ENCODE measurements around the gene SHLD1.
A peak's percentile ranks its signal among the peaks of the same experiment; 100 is the strongest.

Gene SHLD1

GRCh38 chr20:5706797-5707196, 43.4 kb upstream of the SHLD1 start (continued):
- TF ChIP-seq, protein P1, sequence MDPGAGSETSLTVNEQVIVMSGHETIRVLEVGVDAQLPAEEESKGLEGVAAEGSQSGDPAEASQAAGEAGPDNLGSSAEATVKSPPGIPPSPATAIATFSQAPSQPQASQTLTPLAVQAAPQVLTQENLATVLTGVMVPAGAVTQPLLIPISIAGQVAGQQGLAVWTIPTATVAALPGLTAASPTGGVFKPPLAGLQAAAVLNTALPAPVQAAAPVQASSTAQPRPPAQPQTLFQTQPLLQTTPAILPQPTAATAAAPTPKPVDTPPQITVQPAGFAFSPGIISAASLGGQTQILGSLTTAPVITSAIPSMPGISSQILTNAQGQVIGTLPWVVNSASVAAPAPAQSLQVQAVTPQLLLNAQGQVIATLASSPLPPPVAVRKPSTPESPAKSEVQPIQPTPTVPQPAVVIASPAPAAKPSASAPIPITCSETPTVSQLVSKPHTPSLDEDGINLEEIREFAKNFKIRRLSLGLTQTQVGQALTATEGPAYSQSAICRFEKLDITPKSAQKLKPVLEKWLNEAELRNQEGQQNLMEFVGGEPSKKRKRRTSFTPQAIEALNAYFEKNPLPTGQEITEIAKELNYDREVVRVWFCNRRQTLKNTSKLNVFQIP (CRISPR knock-in tag; IDR thresholded peaks at IDR 0.05; ENCODE audit: borderline replicate concordance, low read depth): no peak
- TF ChIP-seq RARB (CRISPR knock-in tag; IDR thresholded peaks at IDR 0.05): no peak

- TF ChIP-seq CSDC2 (CRISPR knock-in tag; IDR thresholded peaks at IDR 0.05): no peak
- peak; percentile 34; the same call in 1 of the 3 replicates for ATAC-seq
Observed at GRCh38 chr20:5710551-5710950, 39.6 kb upstream of the SHLD1 start.

DNA sequence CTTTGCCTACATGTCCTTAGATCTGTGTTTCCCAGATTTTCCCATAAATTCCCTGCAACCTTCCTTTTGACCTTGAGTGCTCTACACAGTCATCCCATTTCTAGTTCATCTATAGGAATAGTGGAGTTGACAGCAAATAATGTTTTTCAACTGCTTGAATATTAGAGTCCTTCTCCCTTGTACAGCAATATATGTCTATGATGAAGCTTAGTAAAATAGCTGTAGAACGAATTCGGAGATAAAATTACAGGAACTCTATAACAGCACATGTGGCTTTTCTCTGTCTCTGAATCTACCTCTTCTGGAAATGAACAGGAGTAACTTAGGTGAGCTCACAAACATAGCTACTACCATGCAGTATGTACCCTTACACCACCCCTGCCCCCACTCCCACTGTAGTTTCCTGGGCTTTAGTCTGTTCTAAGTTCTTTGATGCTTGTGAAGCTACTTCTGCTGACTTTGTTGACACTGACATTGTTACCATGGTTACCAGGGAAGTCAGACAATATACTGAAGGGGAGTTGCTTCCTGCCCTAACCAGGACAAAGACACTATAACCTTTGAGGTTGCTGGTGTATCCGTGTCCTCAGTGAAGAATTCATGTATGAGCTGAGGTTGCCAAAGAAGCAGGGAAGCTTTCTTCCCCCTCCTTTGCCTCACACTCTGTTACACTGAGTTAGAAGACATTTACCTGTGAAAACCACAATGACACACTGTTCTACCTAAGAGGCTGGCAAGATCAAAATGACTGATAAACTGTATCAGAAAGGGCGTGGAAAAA, 35.8 kb upstream of the SHLD1 start:
- peak; percentile 42; the same call in 2 of the 3 replicates for ATAC-seq
- TF ChIP-seq ZNF70 (CRISPR knock-in tag; IDR thresholded peaks at IDR 0.05) (no peak), ZNF565 (CRISPR knock-in tag; conservative IDR thresholded peaks at IDR 0.05; ENCODE audit: low read depth) (no peak), ZFP30 (CRISPR knock-in tag; IDR thresholded peaks at IDR 0.05) (no peak), CSRNP3 (CRISPR knock-in tag; IDR thresholded peaks at IDR 0.05) (no peak), ZNF8 (CRISPR knock-in tag; IDR thresholded peaks at IDR 0.05) (no peak), PPARA (CRISPR knock-in tag; IDR thresholded peaks at IDR 0.05; ENCODE audit: borderline replicate concordance) (no peak), ESRRG (CRISPR knock-in tag; IDR thresholded peaks at IDR 0.05) (no peak), CREB5 (CRISPR knock-in tag; IDR thresholded peaks at IDR 0.05; ENCODE audit: low read depth) (no peak), RARB (CRISPR knock-in tag; IDR thresholded peaks at IDR 0.05) (no peak)

DNA sequence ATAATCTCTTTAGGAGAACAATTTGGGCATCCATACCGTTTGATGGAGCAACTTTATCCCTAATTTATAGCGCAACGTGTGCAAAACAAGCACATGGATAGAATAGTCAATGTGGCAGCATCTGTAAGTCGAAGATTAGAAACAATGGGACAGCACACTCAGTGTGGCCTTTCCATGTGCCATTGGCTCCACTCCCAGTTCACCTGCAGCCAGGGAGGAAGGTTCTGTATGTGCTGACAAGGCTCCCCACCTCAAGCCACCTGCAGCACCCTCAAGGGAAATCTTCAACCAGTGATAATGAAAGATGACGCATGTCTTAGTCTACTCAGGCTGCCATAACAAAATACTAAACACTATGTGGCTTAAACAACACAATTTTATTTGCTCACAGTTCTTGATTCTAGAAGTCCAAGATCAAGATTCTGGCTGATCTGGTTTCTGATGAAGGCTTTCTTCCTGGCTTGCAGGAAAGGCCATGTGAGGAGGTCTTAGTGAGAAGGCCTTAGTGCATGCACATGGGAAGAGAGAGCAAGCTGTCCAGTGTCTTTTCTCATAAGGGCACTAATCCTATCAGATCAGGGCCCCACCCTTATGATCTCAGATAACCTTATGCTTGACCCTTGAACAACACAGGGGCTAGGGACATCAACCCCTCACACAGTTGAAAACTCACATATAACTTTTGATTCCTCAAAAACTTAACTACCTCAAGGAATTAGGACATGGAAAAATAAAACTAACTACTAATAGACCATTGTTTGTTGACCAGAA, 34.9 kb upstream of the SHLD1 start:
- no peak for ATAC-seq
- TF ChIP-seq ARNTL (CRISPR knock-in tag; IDR thresholded peaks at IDR 0.05; ENCODE audit: borderline replicate concordance, low read depth) (no peak), ISL1 (CRISPR knock-in tag; IDR thresholded peaks at IDR 0.05) (no peak), CSDC2 (CRISPR knock-in tag; IDR thresholded peaks at IDR 0.05) (no peak), OSR1 (CRISPR knock-in tag; IDR thresholded peaks at IDR 0.05) (no peak), ZNF8 (CRISPR knock-in tag; IDR thresholded peaks at IDR 0.05) (no peak), ZFP3 (CRISPR knock-in tag; IDR thresholded peaks at IDR 0.05) (no peak), TCF4 (CRISPR knock-in tag; IDR thresholded peaks at IDR 0.05; ENCODE audit: borderline replicate concordance) (no peak), RARB (CRISPR knock-in tag; IDR thresholded peaks at IDR 0.05) (no peak), ZNF70 (CRISPR knock-in tag; IDR thresholded peaks at IDR 0.05) (no peak), ZC3H10 (CRISPR knock-in tag; IDR thresholded peaks at IDR 0.05) (no peak), BACH2 (CRISPR knock-in tag; IDR thresholded peaks at IDR 0.05; ENCODE audit: borderline replicate concordance) (no peak), PPARA (CRISPR knock-in tag; IDR thresholded peaks at IDR 0.05; ENCODE audit: borderline replicate concordance) (no peak), GLIS3 (CRISPR knock-in tag; IDR thresholded peaks at IDR 0.05) (no peak), TOX (CRISPR knock-in tag; IDR thresholded peaks at IDR 0.05; ENCODE audit: borderline replicate concordance) (no peak), ESRRG (CRISPR knock-in tag; IDR thresholded peaks at IDR 0.05) (no peak), CSRNP3 (CRISPR knock-in tag; IDR thresholded peaks at IDR 0.05) (no peak)
- TF ChIP-seq, protein P2, sequence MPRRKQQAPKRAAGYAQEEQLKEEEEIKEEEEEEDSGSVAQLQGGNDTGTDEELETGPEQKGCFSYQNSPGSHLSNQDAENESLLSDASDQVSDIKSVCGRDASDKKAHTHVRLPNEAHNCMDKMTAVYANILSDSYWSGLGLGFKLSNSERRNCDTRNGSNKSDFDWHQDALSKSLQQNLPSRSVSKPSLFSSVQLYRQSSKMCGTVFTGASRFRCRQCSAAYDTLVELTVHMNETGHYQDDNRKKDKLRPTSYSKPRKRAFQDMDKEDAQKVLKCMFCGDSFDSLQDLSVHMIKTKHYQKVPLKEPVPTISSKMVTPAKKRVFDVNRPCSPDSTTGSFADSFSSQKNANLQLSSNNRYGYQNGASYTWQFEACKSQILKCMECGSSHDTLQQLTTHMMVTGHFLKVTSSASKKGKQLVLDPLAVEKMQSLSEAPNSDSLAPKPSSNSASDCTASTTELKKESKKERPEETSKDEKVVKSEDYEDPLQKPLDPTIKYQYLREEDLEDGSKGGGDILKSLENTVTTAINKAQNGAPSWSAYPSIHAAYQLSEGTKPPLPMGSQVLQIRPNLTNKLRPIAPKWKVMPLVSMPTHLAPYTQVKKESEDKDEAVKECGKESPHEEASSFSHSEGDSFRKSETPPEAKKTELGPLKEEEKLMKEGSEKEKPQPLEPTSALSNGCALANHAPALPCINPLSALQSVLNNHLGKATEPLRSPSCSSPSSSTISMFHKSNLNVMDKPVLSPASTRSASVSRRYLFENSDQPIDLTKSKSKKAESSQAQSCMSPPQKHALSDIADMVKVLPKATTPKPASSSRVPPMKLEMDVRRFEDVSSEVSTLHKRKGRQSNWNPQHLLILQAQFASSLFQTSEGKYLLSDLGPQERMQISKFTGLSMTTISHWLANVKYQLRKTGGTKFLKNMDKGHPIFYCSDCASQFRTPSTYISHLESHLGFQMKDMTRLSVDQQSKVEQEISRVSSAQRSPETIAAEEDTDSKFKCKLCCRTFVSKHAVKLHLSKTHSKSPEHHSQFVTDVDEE (CRISPR knock-in tag; IDR thresholded peaks at IDR 0.05): no peak
